ENCODE data around the gene SUMO1. TPM values are rescaled to one million over a fixed set of nuclear protein-coding genes. Genes with fewer than 3 reads are reported as not detected.

Gene SUMO1
- total and polyA plus RNA-seq, 2 donors (not counting 3 experiments of a cell fraction or from before 2014, with no cell fraction given): 38.5 to 105 TPM

GRCh38 chr2:202237787-202238233 is 587 bp downstream of the SUMO1 start:
- Histone ChIP-seq H3K36me3 (ENCODE audit: control insufficient read depth in 2 of 2, extremely low read depth in 1 of 2, insufficient read depth in 2 of 2, low read length in 2 of 2) (no peaks in the 10 kb centered on the region), H3K4me1 (ENCODE audit: control insufficient read depth, extremely low read depth, insufficient read depth, low read length) (peaks cover 15% of the 10 kb centered on the region), H3K27ac (ENCODE audit: insufficient read depth, low read depth, low read length) (peak overlapping the region; percentile 65), H3K27me3 (ENCODE audit: control insufficient read depth in 2 of 2, insufficient read depth in 2 of 2, low read length in 2 of 2) (no peaks in the 10 kb centered on the region), H3K9ac (replicated peaks; ENCODE audit: extremely low read depth, insufficient read depth, low read length) (peak overlapping the region; percentile 78), H3K4me3 (replicated peaks in 1 of 3; ENCODE audit: insufficient read depth in 1 of 3, low read depth in 1 of 3, low read length in 3 of 3) (peak overlapping the region; percentile 78 to 86 (median 82)), H3K9me3 (replicated peaks; ENCODE audit: control insufficient read depth, insufficient read depth, low read length) (no peaks in the 10 kb centered on the region), H3K4me2 (ENCODE audit: insufficient read depth, low read length) (peak overlapping the region; percentile 98), H4K20me1 (replicated peaks; ENCODE audit: control insufficient read depth, extremely low read depth, insufficient read depth, low read length) (no peaks in the 10 kb centered on the region), H3K9me1 (replicated peaks; ENCODE audit: control insufficient read depth, extremely low read depth, insufficient read depth, low read length) (peaks cover 3% of the 10 kb centered on the region), H2AFZ (ENCODE audit: low read depth, low read length) (peak overlapping the region; percentile 59), H3K79me2 (ENCODE audit: control insufficient read depth, insufficient read depth, low read length) (peaks cover 45% of the 10 kb centered on the region)
- dilution Hi-C loops (cut with MboI; ENCODE audit: extremely low pct_ligation_motif_present, low sequenced_read_pairs): no loop called here
- intact Hi-C loops (cut with micrococcal nuclease): loop anchor here (1.0 kb wide), 2 partner anchors 11 to 27 kb away; partner anchors contain the start of gene NOP58
- DNase-seq (ENCODE audit: low read depth, low spot score) (peak; percentile 70), FAIRE-seq (peak; percentile 79)
- ChIA-PET POLR2A (interaction anchor here (0.6 kb wide), 1 partner anchor 36 kb away, joined by 4 read pairs; no protein-coding TSS in a partner anchor), CTCF (interaction anchor here (0.8 to 0.9 kb wide), 3 partner anchors 9 to 41 kb away, joined by 3 to 4 read pairs (median 3); no protein-coding TSS in a partner anchor)
- BruUV-seq (replicated peaks): no TSS peak
- TF ChIP-seq CTCF (IDR thresholded peaks at IDR 0.05; ENCODE audit: extremely low read depth in 1 of 2, insufficient read depth in 1 of 2, low read depth in 1 of 2, low read length in 2 of 2) (no peak), POLR2A (IDR thresholded peaks at IDR 0.05; ENCODE audit: low read depth, low read length) (no peak), MYC (IDR thresholded peaks at IDR 0.05; ENCODE audit: low read depth, low read length) (no peak), EZH2 (IDR thresholded peaks at IDR 0.05; ENCODE audit: borderline replicate concordance, low read depth, low read length, severe bottlenecking) (no peak), JUN (IDR thresholded peaks at IDR 0.05; ENCODE audit: borderline replicate concordance, insufficient read depth, insufficient read length, low read depth) (no peak), GATA2 (IDR thresholded peaks at IDR 0.05; ENCODE audit: insufficient read depth, insufficient read length, low read depth, low read length) (no peak), FOS (IDR thresholded peaks at IDR 0.05; ENCODE audit: borderline replicate concordance, insufficient read depth, low read length) (no peak), POLR2AphosphoS5 (IDR thresholded peaks at IDR 0.05; ENCODE audit: insufficient read depth, low read depth, low read length) (no peak)
- TF ChIP-seq, protein P1, sequence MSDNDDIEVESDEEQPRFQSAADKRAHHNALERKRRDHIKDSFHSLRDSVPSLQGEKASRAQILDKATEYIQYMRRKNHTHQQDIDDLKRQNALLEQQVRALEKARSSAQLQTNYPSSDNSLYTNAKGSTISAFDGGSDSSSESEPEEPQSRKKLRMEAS (IDR thresholded peaks at IDR 0.05; ENCODE audit: insufficient read depth, insufficient read length): no peak
